HG02759 (cell line): ENCODE results near the gene MAGI2.

Source experiments
- ATAC-seq: cut with Tn5 transposase; IDR thresholded peaks from one replicate; pipeline ENCODE4 v1.9.1; 2021; ENCODE audit warnings: mild to moderate bottlenecking, moderate library complexity; ENCODE audit not compliant: unreplicated experiment

The MAGI2 gene

DNA sequence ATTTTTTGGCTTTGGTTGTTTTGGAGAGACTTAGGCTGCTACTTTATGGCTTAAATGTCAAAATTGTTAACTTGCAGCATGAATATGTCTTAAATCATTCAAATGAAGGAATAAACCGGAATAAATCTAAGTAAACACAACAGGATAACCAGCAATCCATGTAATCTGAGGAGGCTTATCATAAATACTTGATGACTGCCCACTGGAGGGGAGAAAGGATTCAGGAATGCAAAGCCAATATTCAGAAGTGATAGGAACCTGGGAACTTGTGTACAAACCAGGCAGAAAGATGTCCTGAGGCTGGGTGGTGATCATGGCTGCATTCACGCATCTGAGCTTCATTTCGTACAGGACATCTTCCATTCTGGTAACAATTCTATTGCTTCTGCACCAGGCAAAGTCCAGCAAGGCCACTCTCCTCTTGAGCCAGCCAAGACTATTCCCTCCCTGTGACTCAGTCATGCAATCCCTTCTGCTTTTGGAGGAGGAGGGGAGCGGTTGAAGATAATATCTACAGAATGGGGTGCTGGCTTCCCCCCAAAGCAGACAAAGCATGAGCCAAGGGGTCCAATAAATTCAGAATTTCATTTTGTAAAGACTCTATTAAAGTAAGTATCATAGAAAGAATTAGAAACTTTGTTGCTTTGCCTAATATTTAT is 1280.4 kb downstream of the MAGI2 start:
- no peak for ATAC-seq

DNA sequence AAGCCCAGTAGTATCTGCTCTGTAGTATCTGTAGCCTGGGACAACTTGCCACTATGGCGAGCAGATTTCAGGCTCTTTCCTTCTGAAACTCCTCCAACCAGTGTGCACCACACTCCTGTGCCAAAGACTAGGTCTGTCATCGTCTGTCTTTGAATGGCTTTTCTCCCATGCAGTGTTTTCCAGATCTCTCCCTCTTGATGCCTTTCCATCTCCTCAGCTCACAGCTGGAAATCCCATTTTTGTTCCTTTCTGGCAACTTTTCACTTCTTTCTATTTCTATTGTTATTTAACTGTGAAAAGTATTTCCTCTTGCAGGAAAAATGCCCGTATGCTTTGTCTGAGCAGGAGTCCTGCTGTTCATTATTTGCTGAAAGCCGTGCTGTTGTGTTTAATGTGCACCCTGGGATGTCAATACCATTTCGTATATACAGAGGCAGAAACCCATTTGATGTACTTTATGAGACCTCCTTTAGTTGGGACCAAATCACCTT is 1281.2 kb downstream of the MAGI2 start:
- no peak for ATAC-seq

DNA sequence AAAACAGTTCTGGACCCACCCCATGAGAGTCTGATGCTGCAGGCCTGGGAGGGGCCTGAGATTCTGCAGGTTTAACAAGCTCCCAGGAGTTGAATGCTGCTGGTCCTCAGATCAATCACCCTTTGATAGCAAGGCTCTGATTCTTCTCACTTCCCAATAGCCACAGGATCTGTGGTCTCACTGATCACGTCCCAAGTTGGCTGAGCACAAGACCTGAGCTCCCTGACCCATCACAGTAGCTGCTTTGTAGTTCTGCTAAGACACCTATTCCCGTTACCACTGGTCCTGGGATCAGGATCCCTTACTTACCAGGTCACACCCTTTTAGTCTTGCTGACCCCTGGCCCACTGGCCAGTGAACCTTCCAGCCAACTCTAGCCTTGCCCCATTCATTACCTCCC is 1282.1 kb downstream of the MAGI2 start:
- no peak for ATAC-seq

DNA sequence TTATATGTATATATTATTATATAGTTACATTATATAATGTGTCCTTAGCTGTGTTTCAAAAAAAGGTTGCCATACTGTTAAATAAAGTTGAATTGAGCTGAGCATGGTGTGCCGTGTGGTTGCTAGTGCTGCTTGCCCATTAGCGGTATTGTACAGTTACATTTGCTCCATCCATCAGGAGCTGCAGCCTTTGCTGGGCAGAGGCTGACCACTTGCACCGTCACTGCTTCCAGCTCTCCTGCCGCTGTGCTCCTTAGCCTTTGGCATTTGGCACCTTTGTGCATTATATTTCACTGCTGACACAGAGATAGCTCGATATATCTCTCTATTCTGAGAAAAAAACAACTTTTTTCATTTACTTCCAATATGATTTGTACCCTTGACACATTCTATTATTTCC is 1282.7 kb downstream of the MAGI2 start:
- no peak for ATAC-seq

DNA sequence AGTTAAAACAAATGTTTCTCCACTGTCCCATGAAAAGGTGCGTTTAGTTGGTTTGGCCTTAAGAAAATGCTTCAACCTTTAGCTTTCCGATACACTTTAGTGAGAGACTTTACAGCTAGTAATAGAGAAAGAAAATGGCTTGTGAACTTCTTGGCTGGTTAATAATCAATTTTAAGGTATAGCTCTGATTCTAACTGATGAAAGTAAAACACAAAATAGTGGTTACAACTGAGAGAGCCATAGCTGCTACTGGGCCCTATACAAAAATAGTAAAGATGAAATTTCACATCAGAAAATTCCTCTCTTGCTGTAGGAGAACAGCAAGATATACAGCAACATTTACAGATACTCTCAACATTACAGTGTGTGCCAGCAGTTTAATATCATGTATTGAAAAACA is 1283.5 kb downstream of the MAGI2 start:
- ATAC-seq = no peak

DNA sequence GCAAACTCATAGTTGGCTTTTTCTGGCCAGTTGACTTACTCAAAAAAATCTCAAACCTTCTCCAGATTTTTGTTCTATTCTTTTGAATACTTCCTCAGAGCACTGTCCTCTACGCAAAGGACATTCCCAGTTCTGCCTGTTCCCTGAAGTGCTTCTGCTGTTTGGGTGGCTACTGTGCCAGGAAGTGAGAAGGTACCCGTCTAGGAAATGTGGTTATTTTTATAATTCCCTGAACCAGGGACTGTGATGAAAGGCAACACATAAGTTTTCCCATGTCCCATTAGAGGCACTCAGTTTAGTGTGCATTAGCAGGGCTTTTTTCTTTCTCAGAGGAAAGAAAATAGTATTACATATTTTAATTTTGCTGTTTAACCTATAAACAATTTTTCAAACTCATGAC is 1284.6 kb downstream of the MAGI2 start:
- ATAC-seq = no peak

DNA sequence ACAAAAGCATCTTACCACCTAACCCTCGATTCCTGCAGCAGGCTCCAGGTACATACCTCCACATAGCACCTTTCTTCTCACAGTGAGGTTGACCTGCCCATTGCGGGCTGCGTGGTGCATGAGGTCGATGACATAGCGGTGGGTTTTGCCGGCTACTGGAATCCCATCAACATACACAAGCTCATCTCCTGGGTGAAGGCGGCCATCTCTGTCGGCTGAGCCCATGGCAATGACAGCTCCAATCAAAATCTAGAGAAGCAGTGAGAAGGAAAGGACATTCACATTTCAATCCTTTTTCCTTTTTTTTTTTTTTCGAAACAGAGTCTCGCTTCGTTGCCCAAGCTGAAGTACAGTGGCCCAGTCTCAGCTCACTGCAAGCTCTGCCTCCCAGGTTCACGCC is 1285.6 kb downstream of the MAGI2 start:
- ATAC-seq = no peak

DNA sequence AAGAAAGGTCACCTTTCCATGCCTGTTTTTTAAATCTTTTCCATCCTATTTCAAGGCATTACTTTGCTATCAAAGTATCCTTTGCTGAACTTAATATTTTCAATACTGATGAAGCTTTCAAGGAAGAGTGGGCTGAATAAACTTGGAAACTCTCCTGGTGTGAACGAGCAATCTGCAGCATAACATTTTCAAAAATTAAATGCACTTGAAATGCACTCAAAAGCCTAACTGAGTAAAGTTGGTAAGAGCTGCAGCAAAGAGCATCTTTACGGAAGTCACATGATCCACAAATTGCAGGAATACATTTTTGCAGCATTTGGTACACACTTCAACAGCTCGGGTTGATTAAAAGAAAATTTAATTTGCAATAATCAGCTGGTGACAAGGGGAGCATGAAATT is 1287.6 kb downstream of the MAGI2 start:
- ATAC-seq = no peak

DNA sequence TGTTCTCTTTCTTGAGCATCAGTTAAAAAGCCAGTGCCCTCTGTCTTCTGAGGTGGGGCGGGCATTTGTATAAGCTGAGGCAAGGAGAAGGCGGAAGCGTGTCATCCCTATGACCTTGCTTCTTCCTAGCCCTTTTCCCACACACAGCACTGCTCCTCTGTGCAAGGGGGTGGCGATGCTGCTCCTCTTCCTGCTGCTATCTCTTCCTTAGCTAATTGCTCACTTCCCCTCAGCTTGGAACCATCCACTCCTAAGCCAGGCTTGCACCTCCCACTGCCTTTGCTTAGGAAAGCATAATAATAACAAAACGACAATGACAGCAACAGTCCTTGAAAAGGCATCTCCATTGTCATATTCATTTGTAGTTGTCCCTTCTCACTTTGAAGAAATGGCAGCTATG is 1288.0 kb downstream of the MAGI2 start:
- no peak for ATAC-seq

DNA sequence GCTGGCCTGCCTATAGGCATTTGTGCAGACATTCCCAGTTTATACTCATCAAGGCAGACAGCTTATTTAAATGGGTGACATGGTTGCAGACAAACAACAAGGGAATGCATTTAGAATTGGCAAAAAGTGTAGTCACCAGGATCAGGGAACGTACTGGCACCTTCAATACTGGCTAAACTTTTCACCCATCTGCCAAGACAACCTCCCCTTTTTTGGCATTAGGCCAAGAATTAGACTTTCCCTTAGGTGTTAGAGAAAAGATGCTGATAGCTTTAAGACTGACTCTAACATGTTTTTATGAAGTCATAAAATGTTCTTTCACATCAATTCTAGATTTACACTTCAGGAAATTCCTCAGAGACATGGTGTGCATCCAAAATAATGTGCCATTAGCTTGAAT is 1289.0 kb downstream of the MAGI2 start:
- no peak for ATAC-seq

DNA sequence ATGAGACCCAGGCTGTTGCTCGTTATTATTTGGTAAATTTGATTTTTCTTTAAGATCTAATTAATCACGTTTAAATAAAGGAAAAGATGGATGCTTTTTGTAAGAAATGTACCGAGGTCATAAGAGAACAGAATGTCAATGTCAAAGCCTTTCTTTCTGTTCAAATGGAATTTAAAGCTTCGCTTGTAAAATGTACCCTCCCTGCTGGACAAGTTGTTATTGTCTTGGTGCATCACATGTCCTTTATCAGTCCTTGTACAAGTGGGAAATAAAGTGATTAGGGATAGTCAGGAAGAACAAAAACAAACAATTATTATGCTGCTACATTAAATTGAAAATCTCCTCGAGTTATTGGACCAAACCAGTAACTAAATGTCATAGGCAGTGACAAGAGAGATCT is 1291.7 kb downstream of the MAGI2 start:
- no peak for ATAC-seq

DNA sequence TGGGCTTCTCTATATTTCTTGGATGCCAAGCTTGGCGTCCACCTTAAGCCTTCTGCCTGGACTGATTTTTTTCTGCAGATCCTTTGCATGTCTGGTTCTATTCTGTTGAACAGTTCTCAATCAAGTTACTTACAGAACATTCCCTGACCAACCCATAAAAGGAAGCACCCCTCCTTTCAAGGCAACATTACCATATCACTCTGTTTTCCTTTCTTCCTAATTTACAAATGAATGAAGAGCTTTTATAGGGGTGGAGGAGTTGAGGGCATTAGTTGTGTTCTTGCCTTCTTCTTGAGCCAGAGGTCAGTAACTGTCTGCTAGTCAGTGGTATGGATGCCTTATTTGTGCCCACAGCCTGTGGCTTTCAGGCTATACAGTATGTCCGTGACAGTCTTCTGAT is 1293.9 kb downstream of the MAGI2 start:
- no peak for ATAC-seq

DNA sequence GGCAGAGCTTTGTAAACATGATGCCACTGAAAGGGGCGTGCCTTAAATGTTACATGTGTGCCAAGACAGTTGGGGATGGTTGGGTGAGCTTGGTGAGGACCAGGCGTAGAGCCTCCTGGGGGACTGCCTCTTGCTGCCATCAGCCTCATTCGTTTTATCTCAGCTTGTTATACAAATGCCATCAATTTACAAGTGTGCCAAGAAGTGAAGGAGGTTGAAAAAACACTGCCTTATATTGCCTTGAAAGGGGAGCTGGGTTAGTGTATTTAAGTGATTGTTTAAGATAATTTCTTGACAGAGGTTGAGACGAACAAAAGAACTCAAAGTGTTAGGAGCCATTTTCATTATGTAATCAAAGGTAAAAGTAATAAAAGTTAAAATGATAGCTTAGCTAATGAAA is 1300.2 kb downstream of the MAGI2 start:
- ATAC-seq = no peak

DNA sequence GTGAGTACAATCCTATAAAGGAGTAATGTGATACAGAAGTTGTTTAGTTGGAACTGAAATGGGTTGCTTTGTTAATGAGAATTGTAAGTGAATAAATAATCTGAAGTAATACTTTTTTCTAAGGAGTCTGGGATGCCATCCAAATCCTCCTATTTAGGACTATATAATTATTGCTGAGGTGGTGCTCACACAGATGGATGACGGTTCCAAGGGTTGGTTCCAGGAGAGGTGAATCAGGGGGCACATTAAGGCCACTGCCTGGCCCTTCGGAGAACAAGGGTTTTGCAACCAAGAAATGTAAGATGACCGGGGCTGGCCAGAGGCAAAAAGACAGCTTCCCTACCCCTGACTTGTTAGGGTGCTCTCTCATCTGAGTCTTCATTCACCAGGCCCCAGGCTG is 1302.2 kb downstream of the MAGI2 start:
- ATAC-seq = no peak

DNA sequence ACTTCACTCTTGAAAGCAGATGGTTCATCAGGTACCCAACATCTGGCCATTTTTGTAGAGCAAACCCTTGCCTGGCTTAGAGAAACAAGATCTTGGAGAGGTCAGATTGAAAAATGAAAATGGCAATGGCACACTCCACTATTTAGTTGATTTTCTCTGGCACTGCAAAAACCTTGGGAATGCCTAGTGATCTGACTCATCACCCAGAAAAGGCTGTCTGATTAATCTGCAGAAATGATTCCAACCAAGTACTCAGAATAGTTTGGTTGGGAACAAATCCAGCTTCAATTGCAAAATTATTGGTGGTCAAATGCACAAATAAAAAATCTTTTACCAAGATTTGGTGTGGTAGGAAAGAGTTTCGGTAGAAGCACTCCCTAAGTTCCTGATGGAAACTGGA is 1303.7 kb downstream of the MAGI2 start:
- ATAC-seq = no peak

DNA sequence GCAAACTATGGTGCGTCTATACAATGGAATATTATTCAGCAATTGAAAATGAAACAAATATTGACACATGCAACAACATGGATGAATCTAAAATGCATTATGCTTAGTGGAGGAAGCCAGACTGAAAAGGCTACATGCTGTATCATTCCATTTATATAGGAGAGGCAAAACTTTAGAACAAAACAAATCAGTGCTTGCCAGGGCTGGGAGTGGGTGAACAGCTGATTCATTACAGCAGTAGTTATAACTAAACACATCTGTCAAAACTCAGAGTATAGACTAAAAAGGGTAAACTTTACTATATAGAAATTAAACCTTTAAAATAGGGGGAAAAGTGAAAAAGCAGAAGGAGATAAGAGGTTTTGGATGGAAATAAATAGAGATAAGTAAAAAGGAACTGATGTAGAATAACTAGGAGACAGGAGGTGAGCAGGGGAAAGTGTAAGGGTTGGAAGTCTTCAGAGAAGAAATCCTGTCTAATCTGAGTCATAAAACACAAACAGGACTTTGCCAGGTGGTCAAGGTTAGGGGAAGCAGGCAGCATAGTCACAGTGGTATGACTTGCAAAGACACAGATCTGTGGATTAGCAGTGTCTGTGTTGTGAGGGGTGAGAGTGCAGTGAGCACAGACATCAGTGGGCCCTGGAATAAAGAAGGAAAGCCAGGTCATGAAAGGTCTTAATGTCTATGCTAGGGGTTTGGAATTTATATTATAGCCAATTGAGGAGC is 1305.1 kb downstream of the MAGI2 start:
- ATAC-seq = no peak

DNA sequence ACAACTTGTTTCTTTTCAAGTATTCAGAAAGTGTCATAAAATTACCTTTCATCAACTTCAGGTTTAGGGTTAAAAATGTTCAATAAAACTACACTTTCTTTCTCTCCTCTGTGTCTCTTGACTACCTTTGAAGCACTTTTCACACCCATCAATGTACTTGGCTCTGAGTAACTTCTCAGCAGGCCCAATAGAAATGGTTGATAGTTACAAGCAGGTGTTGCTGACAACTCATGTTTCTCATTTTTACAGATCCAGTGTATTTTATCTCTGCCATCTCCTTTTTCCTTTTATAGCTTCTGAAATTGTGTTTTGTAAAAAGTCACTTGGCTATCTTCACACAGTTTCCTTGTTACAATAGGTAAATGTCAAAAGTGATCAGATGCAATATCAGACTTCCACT is 1306.9 kb downstream of the MAGI2 start:
- ATAC-seq = no peak

DNA sequence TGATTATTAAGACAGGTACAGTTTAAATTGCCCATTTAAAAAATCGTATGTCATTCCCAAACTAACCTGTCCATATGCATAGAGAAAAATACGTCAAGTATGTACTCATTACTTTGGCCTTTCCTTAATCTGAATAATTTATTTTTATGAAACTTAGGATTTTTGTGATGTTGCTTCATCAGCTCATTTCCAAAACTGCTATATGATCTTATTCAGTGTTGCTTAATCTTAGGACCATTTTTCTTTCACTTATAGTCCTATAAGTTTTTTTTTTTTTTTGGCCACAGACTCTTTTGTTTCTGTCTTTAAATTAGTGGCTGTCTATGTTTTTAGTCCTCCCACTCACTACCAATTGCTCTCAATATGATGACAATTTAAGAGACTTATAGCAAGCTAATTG is 1309.8 kb downstream of the MAGI2 start:
- no peak for ATAC-seq

DNA sequence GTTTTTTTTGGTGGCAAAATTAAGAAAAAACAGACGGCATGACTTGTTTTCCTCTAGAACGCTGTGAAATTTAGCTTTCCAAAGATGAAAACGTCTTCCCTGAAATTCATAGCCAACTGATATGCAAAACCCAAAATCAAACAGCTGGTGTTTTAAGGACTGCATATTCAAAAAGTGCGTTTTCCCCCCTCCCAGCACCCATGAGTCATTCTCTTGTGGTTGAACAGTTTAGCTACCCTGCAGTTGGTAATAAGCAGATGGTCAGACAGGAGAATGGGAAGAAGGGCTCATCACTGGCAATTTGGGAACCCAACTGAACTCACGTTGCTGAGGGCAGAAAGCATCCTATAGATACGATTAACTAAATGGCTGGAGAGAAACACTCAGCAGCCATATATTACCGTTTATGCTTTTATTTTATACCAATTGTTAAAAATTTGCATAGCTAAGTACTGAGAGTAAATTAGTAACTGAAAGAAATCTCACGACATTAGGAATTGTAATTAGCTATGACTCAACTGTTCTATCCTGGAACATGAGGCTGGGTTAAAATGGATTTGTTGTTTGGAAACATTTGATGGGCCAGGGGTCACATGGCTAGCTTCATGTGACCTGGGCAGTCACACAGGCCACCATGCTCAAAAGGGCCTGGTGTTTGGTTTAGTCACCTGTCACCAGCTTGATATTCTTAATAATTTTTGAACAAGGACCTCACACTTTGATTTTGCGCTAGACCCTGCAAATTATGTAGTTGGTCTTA is 1311.8 kb downstream of the MAGI2 start:
- ATAC-seq = no peak

DNA sequence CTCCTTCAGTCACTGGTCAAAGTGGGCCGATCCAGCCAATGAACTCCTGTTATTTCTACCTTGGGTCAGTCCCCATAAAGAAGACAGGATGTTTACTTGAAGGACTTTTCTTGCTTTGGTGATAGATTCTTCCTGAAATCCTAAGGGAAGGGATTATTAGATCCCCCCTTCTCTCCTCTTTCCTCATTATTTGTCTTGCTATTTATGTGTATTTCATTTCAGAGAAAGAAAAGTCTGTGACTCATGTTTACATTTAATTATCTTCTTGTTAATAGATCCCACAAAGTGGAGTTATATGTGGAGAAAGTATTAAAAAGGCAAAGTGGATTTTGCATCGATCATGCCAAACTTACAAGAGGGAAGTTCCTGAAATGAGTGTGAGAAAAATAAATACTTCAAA is 1313.4 kb downstream of the MAGI2 start:
- ATAC-seq = no peak

DNA sequence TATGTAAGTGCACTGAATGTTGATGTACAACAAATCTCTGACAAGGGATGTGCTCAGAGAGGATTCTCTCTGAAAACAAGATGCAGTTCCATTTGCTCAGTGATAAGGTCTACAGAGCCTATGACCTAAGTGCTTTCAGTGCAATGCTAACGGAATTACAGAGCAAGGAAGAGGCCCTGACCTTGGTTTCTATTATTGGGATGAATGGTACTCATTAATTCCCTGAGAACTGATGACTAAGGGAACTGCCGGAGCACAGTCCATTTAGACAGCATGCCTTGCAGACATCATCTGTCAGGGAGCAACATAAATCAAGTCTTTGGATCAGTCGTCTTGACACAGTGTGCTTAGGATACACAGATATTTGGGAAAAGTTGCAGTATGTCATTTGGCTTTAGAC is 1314.1 kb downstream of the MAGI2 start:
- no peak for ATAC-seq

DNA sequence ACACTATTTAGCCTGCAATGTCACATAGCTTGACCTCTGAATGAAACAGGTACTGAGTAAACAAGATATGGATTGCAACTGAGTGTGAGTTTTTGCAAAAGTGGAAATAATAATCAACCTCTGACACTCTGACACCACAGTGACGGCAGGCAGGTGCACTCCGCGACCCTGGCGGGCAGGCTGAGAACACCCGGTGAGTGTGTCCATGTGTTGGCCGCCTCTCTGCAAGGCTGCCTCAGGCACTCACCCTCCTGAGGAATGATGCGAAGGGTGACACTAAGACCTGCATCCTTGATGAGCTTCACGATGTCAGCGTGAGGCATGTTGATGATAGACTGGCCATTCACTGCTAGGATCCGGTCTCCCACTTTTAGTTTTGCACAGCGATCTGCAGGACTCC is 1318.7 kb downstream of the MAGI2 start:
- no peak for ATAC-seq
